Muscle of back (tissue), 11 donors: ENCODE results near the gene CYP4V2. TPM values are rescaled to one million over a fixed set of nuclear protein-coding genes. Genes with fewer than 3 reads are reported as not detected.
A peak's percentile ranks its signal among the peaks of the same experiment; 100 is the strongest.
"Not testable (repeated sequence)": the region's sequence is repeated elsewhere in the genome, so short reads cannot be mapped to it uniquely, and the experiment has no call there.

ENCODE experiments used
- DNase-seq, 3 donors: peaks; one replicate each; pipeline versions ENCODE4 v3.0.0 to v3.0.0-alpha.2; 2013
- polyA plus RNA-seq, 10 donors: library from polyadenylated mRNA; unstranded; fragments of 120-200 nt; gene quantifications; one replicate each; pipeline ENCODE4 v1.2.1, GENCODE V29; 2013; ENCODE audit not compliant: insufficient read length in 10 of 10

The CYP4V2 gene
- polyA plus RNA-seq, 10 donors, result 2.6 to 8.1 (median 5.2) TPM

DNA sequence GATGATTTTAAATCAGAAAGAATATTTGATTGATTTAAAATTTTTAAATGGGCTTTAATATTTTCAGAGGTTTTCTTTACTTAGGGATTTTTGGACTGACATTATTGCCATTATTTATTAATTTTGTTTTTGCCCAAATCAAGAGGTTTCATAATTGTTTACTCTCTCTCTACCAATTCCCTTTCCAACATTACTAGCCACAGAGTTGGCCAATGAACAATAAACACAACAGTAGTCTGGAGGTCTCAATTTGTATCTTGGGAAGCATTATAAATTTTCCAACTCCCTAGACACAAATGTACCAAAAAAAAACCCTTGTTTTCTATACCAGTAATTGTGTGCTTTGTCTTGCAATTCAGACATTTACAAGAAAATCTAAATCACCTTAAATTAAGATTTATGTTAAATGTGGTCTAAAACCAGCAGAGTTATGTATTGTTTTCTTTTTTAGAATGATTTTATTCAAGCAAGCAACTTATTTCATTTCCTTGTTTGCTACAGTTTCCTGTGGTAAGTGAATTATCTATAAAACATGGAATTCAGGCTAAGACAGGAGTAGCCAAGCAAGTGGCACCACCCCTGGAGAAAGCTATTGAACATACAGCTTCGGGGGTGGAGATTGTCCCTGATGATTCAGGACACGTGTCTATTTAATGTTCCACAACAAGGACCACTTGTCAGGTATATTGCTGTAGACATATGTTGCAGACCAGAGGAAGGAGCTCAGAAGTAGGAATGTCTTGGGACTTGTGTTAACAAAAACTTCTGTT lies 36.6 kb downstream of the CYP4V2 start:
- DNase-seq, result peak in 1 of 3 donors; percentile 30

- no peak for DNase-seq
Observed at GRCh38 chr4:186228514-186228894, 37.1 kb downstream of the CYP4V2 start.

GRCh38 chr4:186234367-186234766 lies 43.0 kb downstream of the CYP4V2 start:
- no peak for DNase-seq

DNA sequence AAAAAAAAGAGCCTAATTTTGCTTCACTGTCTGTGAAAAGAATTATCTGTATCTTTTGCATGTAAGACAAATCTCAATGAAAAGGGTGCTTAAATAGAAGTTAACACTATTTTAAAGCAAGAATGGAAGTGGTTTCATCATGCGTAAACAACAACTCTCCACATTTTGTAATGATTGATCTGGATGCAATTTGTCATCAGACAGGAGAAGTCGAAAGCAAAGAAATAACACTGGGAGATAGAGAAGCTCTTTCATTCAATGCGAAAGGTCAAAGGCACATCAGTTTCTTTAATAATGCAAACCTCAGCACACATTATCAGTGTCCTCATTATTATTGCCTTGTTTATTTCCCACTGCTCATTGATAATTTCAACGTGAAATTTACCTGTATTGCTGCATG lies 44.8 kb downstream of the CYP4V2 start:
- no peak for DNase-seq

- DNase-seq, result no peak
Observed at GRCh38 chr4:186240452-186240847, 49.1 kb downstream of the CYP4V2 start.

DNA sequence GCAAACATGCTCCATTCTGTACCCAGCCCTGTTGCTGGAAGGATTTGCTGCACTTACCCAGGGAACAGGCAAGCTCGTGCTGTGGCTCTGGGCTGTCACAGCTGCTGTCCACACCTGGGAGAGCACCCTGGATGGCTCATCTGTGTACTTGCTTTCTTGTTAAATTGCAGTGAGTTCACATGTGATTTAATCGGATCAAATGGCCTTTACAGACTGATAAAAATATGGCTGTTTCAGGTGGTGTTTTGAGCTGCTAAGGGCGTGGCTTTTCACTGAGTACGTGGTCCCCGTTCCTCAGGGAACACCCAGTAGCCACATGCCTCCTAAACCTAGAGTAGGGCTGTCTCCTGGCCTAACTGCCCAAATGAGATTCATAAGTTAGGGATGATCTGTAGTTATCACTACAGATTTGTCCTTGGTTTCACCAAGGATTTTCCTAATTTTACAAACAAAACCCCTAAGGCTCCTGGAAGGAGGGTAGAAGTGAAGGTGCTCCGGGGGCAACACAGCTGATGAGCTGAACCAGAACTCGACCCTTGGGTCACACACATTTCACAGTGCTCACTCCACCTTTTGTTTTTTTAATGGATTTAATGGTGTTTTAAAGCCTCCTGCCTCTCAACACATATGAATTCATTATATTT lies 49.6 kb downstream of the CYP4V2 start:
- no peak for DNase-seq

DNA sequence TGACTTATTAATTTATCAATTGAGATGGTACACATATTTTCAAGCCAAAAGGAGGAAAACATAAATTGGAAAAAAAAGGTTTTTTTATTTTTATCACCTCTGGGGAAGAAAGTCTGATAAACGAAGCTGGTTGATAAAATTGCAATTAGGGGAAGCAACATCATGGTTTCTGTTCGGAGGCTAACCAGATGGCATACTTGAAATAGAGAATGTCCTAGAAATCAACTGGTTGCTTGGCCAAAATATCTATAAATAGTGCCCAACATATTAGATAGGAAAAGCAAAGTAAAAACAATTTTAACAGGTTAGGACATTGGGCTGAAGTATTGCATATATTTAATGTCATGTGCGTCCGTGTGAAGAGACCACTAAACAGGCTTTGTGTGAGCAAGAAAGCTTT lies 50.2 kb downstream of the CYP4V2 start:
- DNase-seq, result no peak

DNA sequence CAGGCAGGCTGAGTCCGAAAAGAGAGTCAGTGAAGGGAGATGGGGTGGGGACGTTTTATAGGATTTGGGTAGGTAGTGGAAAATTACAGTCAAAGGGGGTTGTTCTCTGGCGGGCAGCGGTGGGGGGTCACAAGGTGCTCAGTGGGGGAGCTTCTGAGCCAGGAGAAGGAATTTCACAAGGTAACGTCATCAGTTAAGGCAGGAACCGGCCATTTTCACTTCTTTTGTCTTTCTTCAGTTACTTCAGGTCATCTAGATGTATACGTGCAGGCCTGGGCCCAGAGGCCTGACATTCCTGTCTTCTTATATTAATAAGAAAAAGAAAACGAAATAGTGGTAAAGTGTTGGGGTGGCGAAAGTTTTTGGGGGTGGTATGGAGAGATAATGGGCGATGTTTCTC lies 50.7 kb downstream of the CYP4V2 start:
- not testable (repeated sequence) for DNase-seq

DNA sequence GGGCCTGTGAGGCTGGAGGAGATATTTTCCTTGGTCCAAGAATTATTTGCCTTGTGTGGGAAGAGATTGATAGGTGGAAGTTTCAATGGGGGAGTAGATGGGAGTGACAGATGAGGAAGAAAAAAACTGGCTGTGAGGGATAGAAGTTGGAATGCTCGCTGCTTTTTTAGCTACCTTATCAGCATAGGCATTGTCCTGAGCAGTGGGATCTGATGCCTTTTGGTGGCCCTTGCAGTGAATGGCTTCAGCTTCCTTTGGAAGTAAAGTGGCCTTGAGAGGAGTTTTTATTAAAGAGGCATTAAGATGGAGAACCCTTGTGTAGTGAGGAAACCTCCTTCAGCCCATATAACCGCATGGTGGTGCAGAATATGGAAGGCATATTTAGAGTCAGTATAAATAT lies 52.0 kb downstream of the CYP4V2 start:
- DNase-seq, result no peak

GRCh38 chr4:186244835-186245234 lies 53.5 kb downstream of the CYP4V2 start:
- no peak for DNase-seq

DNA sequence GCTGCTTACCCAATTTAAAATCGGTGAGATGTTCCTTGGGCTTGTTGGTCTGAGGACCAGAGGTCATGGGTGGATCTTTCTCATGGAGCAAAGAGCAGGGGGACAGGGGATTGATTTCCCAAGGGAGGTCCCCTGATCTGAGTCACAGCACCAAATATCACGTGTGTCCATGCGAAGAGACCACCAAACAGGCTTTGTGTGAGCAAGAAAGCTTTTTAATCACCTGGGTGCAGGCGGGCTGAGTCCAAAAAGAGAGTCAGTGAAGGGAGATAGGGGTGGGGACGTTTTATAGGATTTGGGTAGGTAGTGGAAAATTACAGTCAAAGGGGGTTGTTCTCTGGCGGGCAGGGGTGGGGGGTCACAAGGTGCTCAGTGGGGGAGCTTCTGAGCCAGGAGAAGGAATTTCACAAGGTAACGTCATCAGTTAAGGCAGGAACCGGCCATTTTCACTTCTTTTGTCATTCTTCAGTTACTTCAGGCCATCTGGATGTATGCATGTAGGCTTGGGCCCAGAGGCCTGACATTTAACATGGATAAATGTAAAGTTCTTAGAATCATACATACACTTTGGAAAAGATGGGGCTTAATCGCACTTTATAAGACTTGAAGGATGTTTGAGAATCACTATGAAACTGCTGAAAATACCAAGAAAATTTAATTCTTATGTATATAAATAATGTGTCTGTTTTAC lies 55.8 kb downstream of the CYP4V2 start:
- not testable (repeated sequence) for DNase-seq

DNA sequence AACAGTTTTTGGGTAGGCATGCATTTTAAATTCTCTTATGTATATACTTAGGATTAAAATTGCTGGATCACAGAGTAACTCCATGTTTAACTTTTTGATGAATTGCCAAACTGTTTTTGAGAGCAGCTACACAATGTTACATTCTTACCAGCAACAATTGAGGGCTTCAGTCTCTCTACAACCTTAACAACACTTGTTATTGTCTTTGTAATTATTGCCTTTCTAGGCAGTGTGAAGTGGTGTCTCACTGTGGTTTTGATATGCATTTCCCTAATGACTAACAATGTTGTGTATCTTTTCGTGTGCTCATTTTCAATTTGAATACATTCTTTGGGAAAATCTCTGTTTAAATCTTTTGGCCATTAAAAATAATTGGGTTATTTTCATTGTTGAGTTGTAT lies 57.3 kb downstream of the CYP4V2 start:
- DNase-seq, result no peak

DNA sequence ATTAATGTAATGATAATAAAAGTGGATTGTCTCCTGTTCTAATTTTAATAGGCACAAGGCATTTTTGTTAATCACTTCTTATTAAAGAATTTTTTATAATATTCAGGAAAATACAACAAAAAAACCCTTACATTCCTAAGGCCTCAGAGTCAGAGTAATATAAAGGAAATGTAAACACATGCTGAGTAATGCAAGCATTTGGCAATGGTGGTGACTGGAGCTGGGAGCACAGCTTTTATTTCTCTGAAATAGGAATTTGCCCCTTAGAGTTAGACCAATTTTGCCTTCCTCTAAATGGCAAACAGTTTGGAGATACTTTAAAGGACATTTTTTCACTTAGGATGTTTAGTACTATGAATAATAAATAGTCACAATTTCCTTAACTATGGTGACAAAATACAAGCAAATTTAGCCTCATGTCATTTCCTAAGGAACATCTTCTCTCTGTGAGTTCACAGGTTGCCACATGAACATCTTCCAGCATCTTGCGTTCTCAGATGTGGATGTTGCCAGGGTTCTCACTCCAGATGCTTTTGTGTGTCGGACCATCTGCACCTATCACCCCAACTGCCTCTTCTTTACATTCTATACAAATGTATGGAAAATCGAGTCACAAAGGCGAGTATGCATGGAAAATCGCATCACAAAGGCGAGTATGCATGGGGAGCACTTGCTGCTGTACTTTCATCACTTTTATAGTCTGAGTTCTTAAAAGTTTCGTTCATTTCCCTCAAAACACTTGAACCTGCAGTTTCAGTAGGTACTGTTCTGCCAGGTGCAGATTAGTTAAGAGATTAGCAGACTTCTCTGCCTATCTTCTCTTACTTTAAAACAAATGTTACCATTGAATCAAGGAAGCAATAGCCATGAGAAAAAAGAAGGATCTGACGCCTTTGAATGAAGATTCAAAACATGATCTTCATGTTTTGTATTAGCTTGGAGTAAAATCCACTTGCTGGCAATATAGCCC lies 58.7 kb downstream of the CYP4V2 start:
- DNase-seq, result no peak

- no peak for DNase-seq
Observed at GRCh38 chr4:186250760-186251159, 59.4 kb downstream of the CYP4V2 start.

DNA sequence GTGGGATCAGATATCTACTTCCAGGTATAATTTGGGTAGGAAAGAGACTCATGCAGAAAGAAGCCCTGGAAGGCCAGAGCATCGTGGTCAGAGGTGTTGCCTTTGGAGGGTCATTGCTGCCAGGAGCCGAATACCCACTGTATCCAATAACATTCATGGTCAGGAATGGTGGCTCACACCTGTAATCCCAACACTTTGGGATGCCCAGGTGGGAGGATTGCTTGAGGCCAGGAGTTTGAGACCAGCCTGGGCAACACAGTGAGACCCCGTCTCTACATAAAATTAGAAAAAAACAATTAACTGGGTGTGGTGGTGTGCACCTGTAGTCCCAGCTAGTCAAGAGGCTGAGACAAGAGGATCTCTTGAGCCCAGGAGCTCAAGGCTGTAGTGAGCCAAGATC lies 63.8 kb downstream of the CYP4V2 start:
- DNase-seq, result no peak

DNA sequence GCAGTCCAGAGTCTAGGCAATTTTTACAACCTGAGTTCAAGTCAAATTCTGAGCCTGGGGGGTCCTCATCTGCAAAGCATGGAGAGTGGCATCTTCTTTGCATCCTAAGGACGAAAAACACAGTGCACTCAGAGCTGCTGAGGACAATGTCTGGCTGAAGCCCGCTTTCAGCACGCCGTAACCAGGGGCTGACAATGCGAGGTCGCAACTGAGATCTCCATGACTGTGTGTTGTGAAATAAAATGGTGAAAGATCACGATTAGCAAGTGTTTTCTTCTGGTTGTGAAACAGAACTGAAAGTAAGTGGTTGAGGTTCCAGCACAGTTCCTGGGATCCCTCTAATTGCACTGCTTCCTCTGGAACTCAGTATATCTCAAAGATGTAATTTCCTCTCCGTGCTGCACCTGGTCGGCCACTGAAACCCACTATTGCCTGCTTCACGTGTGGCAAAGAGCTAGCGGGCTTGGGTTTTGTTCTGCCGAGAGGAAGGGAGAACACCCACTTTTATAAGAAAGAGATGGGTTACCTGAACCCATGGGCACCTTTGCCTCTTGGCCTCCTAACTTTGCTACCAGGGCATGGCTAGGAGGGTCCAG lies 66.9 kb downstream of the CYP4V2 start:
- no peak for DNase-seq

- no peak for DNase-seq
Observed at GRCh38 chr4:186260117-186260503, 68.7 kb downstream of the CYP4V2 start.
